ENCODE results near the gene PITPNC1. TPM values are rescaled to one million over a fixed set of nuclear protein-coding genes. Genes with fewer than 3 reads are reported as not detected.
"Not testable (repeated sequence)": the region's sequence is repeated elsewhere in the genome, so short reads cannot be mapped to it uniquely, and the experiment has no call there.

PITPNC1 gene
- total RNA-seq, 4 donors from 2014 or later: 2.3 to 8.6 (median 4.3) TPM

DNA sequence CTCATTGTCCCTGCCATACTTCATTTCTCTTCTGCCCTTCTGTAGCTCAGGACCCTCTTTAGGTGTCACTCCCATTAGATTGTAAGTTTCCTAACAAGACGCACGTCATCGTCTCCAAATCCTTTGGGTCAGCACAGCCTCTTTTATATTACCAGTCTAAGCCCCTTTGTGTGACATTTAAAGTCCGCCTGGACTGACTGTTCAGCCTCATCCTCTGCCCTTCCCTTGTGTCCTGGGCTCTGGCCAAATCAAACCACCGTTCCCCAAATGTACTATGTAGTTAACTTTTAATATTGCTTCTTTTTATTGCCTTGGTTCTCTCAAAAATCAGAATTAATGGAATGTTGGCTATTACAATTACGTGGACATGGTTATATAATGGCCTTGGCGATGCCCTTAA lies 38.2 kb downstream of the PITPNC1 start:
- DNase-seq: no peak
- no peak for ATAC-seq
- Histone ChIP-seq H3K4me1 (no peaks in the 10 kb centered on the region), H3K9me3 (no peaks in the 10 kb centered on the region), H3K27ac (no peak overlapping the region), H3K27me3 (no peaks in the 10 kb centered on the region), H3K4me3 (no peak overlapping the region), H3K36me3 (no peaks in the 10 kb centered on the region)
- in situ Hi-C loops (cut with MboI; ENCODE audit: low sequenced_read_pairs in 4 of 4): no loop called here
- no peak for TF ChIP-seq POLR2A (IDR thresholded peaks at IDR 0.05)
- intact Hi-C loops (cut with DNase I; ENCODE audit: low total_unique reads): no loop called here

DNA sequence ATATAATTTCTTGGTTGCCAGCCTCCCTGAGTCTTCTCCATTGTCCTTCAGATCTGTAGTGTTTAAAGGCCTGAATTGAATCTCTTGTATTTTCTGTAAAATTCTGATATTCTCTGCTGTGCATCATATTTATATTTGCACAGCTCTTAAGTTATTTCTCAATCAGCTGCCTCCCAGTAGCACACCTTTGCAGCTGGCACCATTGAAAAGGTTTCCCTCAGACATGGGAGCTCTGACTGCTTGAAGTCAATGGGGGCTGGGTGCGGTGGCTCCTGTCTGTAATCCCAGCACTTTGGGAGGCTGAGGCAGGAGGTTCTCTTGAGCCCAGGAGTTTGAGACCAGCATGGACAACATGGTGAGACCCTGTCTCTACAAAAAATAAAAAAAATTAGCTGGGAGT lies 40.4 kb downstream of the PITPNC1 start:
- H3K4me1 ChIP-seq: no peaks in the 10 kb centered on the region
- H3K4me3 ChIP-seq: no peak overlapping the region
- no peak for DNase-seq
- H3K9me3 ChIP-seq: no peaks in the 10 kb centered on the region
- no peaks in the 10 kb centered on the region for H3K36me3 ChIP-seq
- no peaks in the 10 kb centered on the region for H3K27me3 ChIP-seq
- in situ Hi-C loops (cut with MboI; ENCODE audit: low sequenced_read_pairs in 4 of 4): no loop called here
- TF ChIP-seq, protein P1, sequence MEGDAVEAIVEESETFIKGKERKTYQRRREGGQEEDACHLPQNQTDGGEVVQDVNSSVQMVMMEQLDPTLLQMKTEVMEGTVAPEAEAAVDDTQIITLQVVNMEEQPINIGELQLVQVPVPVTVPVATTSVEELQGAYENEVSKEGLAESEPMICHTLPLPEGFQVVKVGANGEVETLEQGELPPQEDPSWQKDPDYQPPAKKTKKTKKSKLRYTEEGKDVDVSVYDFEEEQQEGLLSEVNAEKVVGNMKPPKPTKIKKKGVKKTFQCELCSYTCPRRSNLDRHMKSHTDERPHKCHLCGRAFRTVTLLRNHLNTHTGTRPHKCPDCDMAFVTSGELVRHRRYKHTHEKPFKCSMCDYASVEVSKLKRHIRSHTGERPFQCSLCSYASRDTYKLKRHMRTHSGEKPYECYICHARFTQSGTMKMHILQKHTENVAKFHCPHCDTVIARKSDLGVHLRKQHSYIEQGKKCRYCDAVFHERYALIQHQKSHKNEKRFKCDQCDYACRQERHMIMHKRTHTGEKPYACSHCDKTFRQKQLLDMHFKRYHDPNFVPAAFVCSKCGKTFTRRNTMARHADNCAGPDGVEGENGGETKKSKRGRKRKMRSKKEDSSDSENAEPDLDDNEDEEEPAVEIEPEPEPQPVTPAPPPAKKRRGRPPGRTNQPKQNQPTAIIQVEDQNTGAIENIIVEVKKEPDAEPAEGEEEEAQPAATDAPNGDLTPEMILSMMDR (IDR thresholded peaks at IDR 0.05 in 4 of 5, conservative IDR thresholded peaks at IDR 0.05 in 1 of 5): no peak
- no peak for TF ChIP-seq POLR2A (IDR thresholded peaks at IDR 0.05)
- no peak for ATAC-seq
- no peak overlapping the region for H3K27ac ChIP-seq
- intact Hi-C loops (cut with DNase I; ENCODE audit: low total_unique reads): no loop called here

DNA sequence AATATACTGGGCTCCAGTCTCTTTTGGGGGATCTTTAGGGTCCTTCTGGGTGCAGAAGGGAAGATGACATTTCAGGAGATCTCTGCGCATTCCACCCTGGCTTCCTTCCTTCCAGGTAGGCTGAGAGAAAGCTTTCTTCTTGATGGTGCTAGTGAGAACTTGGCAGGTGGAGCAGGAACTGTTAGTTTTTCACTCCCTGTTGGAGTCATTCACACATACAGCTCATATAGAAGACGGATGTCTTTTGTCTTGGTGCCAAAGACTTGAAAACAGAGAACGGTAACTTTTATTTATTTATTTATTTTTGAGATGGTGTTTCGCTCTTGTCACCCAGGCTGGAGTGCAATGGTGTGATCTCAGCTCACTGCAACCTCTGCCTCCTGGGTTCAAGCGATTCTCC lies 43.9 kb downstream of the PITPNC1 start:
- H3K27me3 ChIP-seq: no peaks in the 10 kb centered on the region
- no peaks in the 10 kb centered on the region for H3K9me3 ChIP-seq
- DNase-seq: no peak
- in situ Hi-C loops (cut with MboI; ENCODE audit: low sequenced_read_pairs in 4 of 4): no loop called here
- H3K4me3 ChIP-seq: no peak overlapping the region
- no peaks in the 10 kb centered on the region for H3K4me1 ChIP-seq
- H3K27ac ChIP-seq: peak overlapping the region; percentile 59 to 74 (median 69)
- no peak for ATAC-seq
- no peaks in the 10 kb centered on the region for H3K36me3 ChIP-seq
- intact Hi-C loops (cut with DNase I; ENCODE audit: low total_unique reads): no loop called here
- TF ChIP-seq, protein P1 (IDR thresholded peaks at IDR 0.05 in 4 of 5, conservative IDR thresholded peaks at IDR 0.05 in 1 of 5): no peak
- no peak for TF ChIP-seq POLR2A (IDR thresholded peaks at IDR 0.05)

DNA sequence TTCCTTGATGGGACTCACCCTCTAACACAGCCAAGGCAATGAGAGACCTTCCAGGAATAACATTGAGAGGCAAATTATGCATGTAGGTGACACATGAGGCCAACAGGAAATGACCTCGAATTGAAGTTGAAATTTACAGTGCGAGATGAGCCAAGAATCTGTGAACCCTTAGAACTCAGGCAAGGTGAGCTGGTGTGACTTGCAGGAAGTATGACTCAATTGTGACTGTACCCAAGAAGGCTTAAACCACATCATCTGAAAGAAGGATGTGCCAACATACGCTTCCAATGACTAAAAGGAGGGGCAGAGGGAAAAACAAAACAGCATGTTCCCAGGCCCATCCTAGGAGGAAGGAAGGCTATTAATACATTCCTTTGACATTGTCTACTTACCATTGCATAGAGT lies 44.8 kb downstream of the PITPNC1 start:
- ATAC-seq (peak; percentile 71 to 90), DNase-seq (no peak)
- in situ Hi-C loops (cut with MboI; ENCODE audit: low sequenced_read_pairs in 4 of 4) (no loop called here), intact Hi-C loops (cut with DNase I; ENCODE audit: low total_unique reads) (no loop called here)
- H3K9me3 ChIP-seq: no peaks in the 10 kb centered on the region
- H3K27me3 ChIP-seq: no peaks in the 10 kb centered on the region
- no peak overlapping the region for H3K4me3 ChIP-seq
- TF ChIP-seq, protein P1 (IDR thresholded peaks at IDR 0.05 in 4 of 5, conservative IDR thresholded peaks at IDR 0.05 in 1 of 5): no peak
- peak in 1 of 2 donors; percentile 52 for TF ChIP-seq POLR2A (IDR thresholded peaks at IDR 0.05)
- H3K36me3 ChIP-seq: no peaks in the 10 kb centered on the region
- H3K4me1 ChIP-seq: no peaks in the 10 kb centered on the region
- H3K27ac ChIP-seq: peak overlapping the region; percentile 69 to 74 (median 71)

DNA sequence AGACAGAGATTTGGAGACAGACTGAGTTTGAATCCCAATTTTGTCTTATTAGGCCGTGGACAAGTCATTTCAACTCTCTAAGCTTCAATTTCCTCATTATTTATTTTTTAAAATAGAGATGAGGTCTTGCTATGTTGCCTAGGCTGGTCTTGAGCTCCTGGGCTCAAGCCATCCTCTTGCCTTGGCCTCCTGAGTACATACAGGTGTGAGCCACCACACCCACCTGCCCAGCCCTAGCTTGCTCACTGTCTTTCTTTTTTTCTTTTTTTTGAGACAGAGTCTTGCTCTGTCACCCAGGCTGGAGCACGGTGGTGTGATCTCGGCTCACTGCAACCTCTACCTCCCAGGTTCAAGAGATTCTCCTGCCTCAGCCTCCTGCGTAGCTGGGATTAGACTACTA lies 45.2 kb downstream of the PITPNC1 start:
- intact Hi-C loops (cut with DNase I; ENCODE audit: low total_unique reads); H3K4me3 ChIP-seq; H3K4me1 ChIP-seq; DNase-seq; H3K36me3 ChIP-seq; ATAC-seq; H3K9me3 ChIP-seq; in situ Hi-C loops (cut with MboI; ENCODE audit: low sequenced_read_pairs in 4 of 4); H3K27me3 ChIP-seq: not testable (repeated sequence)
- H3K27ac ChIP-seq: peak overlapping the region; percentile 61 to 74 (median 71)

DNA sequence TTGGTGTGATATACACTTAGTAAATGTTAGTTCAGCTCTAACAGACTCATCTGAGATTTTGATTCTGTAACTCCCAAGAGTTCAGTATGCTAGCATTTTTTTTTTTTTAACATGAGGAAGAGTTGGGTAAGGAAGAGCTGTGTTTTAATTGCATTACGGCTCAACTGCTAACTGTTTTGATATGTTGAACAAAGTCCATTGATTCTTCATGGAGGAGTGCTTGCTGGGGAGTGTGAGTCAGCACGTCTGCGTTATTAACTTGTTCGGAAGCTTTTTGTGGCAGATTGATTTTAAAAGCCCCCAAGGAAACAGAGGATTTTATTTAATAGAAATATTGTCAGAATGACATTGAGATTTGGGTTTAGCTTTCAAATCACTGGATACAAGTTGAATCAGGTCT lies 45.8 kb downstream of the PITPNC1 start:
- intact Hi-C loops (cut with DNase I; ENCODE audit: low total_unique reads) (no loop called here), in situ Hi-C loops (cut with MboI; ENCODE audit: low sequenced_read_pairs in 4 of 4) (no loop called here)
- H3K9me3 ChIP-seq: no peaks in the 10 kb centered on the region
- ATAC-seq (no peak), DNase-seq (no peak)
- TF ChIP-seq, protein P1 (IDR thresholded peaks at IDR 0.05 in 4 of 5, conservative IDR thresholded peaks at IDR 0.05 in 1 of 5): no peak
- TF ChIP-seq POLR2A (IDR thresholded peaks at IDR 0.05): no peak
- no peaks in the 10 kb centered on the region for H3K27me3 ChIP-seq
- H3K36me3 ChIP-seq: no peaks in the 10 kb centered on the region
- H3K4me3 ChIP-seq: no peak overlapping the region
- H3K27ac ChIP-seq: peak overlapping the region; percentile 61 to 74 (median 71)
- H3K4me1 ChIP-seq: no peaks in the 10 kb centered on the region

All from gastrocnemius medialis (tissue), 4 donors.